ENCODE data around the gene RNF220.

The RNF220 gene

DNA sequence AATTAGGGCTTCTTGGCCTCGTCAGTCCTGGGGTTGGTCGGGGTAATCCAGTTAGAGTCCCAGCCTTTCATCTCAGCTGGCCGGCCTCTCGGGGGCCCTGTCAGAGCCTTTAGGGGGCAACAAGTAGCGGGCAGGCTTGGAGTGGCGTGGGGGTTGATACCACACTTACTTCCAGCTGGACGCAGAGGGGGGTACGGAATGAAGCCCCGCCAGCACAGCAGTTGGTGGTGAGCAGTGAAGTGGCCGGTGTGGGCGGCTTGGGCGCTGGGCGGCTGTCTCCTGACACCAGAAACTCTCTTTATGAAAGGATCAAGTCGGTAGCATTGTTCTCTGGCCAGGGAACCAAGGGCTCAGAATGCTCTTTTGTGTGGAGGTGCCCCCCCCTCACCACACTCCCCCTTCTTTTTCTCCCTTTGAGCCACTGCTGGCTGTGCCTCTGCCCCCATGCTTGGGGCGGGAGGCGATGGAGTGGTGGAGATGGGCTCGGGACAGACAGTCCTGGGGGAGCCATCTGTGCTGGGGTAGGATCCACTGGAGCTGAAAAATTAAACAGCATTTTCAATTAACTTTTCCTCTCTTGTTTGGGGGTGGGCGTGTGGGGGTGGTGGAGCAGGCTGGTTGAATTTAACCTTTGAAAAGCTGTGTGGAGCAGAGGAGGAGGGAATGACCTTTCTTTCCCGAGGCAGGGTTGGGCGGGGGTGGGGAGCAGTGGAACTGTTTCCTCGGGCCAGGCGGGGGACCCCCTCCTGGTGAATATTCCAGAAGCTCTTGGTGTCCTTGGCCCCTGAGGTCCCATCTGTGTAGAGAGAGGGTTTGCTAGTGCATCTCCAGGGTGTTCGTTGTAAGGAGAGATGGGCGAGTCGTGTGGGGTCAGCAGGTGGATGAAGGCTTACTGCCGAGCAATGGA is 102.7 kb downstream of the RNF220 start:
- 10 to 11% methylated on average over 23 to 26 of the region's 26 CpGs for WGBS, 2 experiments
- Histone ChIP-seq H3K9me3 (ENCODE audit: control insufficient read depth, low read length) (no peaks in the 10 kb centered on the region), H3K4me1 (ENCODE audit: control insufficient read depth, insufficient read depth, low read length) (peaks cover 43% of the 10 kb centered on the region), H3K27me3 (ENCODE audit: control insufficient read depth, insufficient read depth, low read length, poor library complexity, severe bottlenecking) (peaks cover 99% of the 10 kb centered on the region), H3K36me3 (ENCODE audit: control insufficient read depth, insufficient read depth, low read length) (no peaks in the 10 kb centered on the region), H3K27ac (ENCODE audit: insufficient read depth, low read depth, low read length, poor library complexity, severe bottlenecking) (no peak overlapping the region), H3K4me3 (ENCODE audit: insufficient read depth, low read depth, low read length) (no peak overlapping the region)

DNA sequence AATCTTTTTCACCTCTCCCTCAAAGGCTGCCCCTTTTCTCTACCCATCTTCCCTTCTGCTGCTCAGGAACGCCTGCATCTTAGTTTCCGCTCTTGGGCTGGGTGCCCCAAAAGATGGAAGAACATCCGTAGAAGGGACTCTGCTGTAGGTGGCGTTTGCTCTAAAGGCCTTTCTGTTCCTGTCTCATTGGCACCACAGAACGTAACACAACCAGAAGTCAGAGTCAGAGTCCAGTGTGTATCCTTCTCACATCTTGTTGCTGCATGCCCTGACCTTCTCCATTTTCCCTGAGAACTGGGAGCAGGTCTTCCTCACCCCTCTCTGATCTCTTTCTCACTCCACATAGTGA is 103.3 kb downstream of the RNF220 start:
- Histone ChIP-seq H3K27me3 (ENCODE audit: control insufficient read depth, insufficient read depth, low read length, poor library complexity, severe bottlenecking) (peaks cover 99% of the 10 kb centered on the region), H3K27ac (ENCODE audit: insufficient read depth, low read depth, low read length, poor library complexity, severe bottlenecking) (no peak overlapping the region), H3K4me1 (ENCODE audit: control insufficient read depth, insufficient read depth, low read length) (peaks cover 43% of the 10 kb centered on the region), H3K36me3 (ENCODE audit: control insufficient read depth, insufficient read depth, low read length) (no peaks in the 10 kb centered on the region), H3K4me3 (ENCODE audit: insufficient read depth, low read depth, low read length) (no peak overlapping the region), H3K9me3 (ENCODE audit: control insufficient read depth, low read length) (no peaks in the 10 kb centered on the region)
- 82% methylated on average over 5 of the region's 5 CpGs for WGBS, 2 experiments

DNA sequence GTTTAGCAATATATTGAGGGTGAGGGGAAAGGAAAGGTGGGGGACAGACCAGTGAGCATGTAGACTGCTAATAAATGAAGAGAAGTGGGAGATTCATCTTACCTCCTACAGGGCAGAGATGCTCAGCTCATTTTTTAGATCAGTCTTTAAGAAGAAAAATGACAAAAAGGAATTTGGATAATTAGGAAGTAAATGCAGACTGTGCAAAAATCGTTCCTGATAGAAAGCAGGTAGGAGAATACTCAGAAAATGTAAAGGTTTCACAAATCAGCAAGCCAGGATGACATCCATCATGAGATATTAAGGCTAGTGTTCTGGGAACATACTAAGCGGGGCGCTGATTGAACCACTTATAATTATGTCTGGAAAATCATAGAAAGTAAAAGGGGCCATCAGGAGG is 106.3 kb downstream of the RNF220 start:
- Histone ChIP-seq H3K9me3 (ENCODE audit: control insufficient read depth, low read length) (no peaks in the 10 kb centered on the region), H3K36me3 (ENCODE audit: control insufficient read depth, insufficient read depth, low read length) (no peaks in the 10 kb centered on the region), H3K27ac (ENCODE audit: insufficient read depth, low read depth, low read length, poor library complexity, severe bottlenecking) (no peak overlapping the region), H3K4me1 (ENCODE audit: control insufficient read depth, insufficient read depth, low read length) (peaks cover 35% of the 10 kb centered on the region), H3K4me3 (ENCODE audit: insufficient read depth, low read depth, low read length) (no peak overlapping the region), H3K27me3 (ENCODE audit: control insufficient read depth, insufficient read depth, low read length, poor library complexity, severe bottlenecking) (peaks cover 99% of the 10 kb centered on the region)
- WGBS, 2 experiments: 96 to 98% methylated on average over 3 of the region's 3 CpGs

DNA sequence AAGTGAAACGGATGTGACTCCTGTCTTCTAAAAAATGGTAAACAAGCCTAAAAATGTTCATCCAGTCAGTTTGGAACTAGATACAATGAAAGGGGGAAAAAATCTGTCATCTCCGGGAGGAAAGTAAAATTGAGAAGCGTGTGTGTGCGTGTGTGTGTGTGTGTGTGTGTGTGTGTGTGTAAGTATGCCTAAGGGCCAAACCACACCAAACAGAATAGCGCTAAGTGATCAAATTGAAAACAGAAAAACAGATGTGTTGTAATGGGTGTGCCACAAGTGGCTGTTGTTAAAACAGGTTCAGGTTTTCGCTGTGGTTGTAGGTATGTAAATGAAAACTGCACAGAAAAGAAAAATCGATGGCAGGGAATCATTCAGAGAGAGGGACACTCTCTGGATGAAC is 106.7 kb downstream of the RNF220 start:
- Histone ChIP-seq H3K36me3 (ENCODE audit: control insufficient read depth, insufficient read depth, low read length) (no peaks in the 10 kb centered on the region), H3K27me3 (ENCODE audit: control insufficient read depth, insufficient read depth, low read length, poor library complexity, severe bottlenecking) (peaks cover 99% of the 10 kb centered on the region), H3K4me1 (ENCODE audit: control insufficient read depth, insufficient read depth, low read length) (peaks cover 31% of the 10 kb centered on the region), H3K9me3 (ENCODE audit: control insufficient read depth, low read length) (no peaks in the 10 kb centered on the region), H3K4me3 (ENCODE audit: insufficient read depth, low read depth, low read length) (no peak overlapping the region), H3K27ac (ENCODE audit: insufficient read depth, low read depth, low read length, poor library complexity, severe bottlenecking) (no peak overlapping the region)
- 90 to 93% methylated on average over 7 of the region's 7 CpGs for WGBS, 2 experiments

DNA sequence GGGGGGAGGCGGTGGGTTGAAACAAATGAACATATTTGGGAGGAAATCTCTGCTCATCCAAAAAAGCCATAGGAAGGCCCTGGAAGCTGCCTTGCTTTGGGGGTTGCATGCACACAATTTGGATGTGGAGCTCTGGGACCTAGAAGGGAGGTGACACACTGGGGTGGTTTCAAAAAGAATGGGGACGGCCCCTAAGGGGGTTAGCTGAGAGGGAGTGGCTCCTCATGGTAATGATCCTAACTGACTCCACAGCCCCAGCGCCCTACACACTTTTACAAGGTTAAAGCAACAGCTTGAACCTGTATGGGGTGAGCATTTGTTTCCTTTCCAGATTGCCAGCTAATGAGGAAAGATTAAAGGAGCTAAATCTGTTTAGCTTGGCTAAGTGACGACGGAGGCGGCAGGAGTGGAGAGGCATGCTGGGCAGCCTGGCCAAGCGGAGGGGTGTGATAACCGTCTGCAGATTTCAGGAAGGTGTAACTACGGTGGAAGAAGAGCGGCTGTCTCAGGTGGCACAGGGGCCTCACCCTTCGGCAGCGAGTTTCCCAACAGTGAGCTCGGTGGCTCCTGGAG is 107.3 kb downstream of the RNF220 start:
- Histone ChIP-seq H3K9me3 (ENCODE audit: control insufficient read depth, low read length) (no peaks in the 10 kb centered on the region), H3K4me1 (ENCODE audit: control insufficient read depth, insufficient read depth, low read length) (peaks cover 26% of the 10 kb centered on the region), H3K36me3 (ENCODE audit: control insufficient read depth, insufficient read depth, low read length) (no peaks in the 10 kb centered on the region), H3K4me3 (ENCODE audit: insufficient read depth, low read depth, low read length) (no peak overlapping the region), H3K27me3 (ENCODE audit: control insufficient read depth, insufficient read depth, low read length, poor library complexity, severe bottlenecking) (peaks cover 99% of the 10 kb centered on the region), H3K27ac (ENCODE audit: insufficient read depth, low read depth, low read length, poor library complexity, severe bottlenecking) (no peak overlapping the region)
- 83% methylated on average over 12 to 13 of the region's 13 CpGs for WGBS, 2 experiments

DNA sequence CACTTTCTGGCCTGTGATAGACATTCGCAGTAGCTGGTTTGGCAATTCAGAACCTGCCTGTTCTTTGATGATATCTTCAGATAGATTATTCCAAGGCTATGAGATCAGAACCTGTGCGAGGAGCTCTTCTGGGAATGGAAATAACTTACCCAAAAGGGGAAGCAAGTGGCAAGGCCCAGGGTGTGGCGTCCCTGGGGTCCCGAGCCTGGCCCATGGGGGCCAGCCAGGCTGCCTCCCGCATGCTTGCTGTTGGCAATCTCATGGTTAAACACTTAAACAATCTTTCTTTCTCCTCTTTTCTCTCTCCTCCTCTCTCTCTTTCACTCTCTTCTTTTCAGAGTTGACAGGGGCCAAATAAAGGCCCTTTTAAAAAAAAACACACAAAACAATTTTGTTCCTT is 108.1 kb downstream of the RNF220 start:
- H3K27me3 ChIP-seq (ENCODE audit: control insufficient read depth, insufficient read depth, low read length, poor library complexity, severe bottlenecking): peaks cover 92% of the 10 kb centered on the region
- no peak overlapping the region for H3K4me3 ChIP-seq (ENCODE audit: insufficient read depth, low read depth, low read length)
- 93 to 96% methylated on average over 5 of the region's 5 CpGs for whole genome bisulfite sequencing, 2 experiments
- no peak overlapping the region for H3K27ac ChIP-seq (ENCODE audit: insufficient read depth, low read depth, low read length, poor library complexity, severe bottlenecking)
- no peaks in the 10 kb centered on the region for H3K9me3 ChIP-seq (ENCODE audit: control insufficient read depth, low read length)
- no peaks in the 10 kb centered on the region for H3K36me3 ChIP-seq (ENCODE audit: control insufficient read depth, insufficient read depth, low read length)
- peaks cover 19% of the 10 kb centered on the region for H3K4me1 ChIP-seq (ENCODE audit: control insufficient read depth, insufficient read depth, low read length)

DNA sequence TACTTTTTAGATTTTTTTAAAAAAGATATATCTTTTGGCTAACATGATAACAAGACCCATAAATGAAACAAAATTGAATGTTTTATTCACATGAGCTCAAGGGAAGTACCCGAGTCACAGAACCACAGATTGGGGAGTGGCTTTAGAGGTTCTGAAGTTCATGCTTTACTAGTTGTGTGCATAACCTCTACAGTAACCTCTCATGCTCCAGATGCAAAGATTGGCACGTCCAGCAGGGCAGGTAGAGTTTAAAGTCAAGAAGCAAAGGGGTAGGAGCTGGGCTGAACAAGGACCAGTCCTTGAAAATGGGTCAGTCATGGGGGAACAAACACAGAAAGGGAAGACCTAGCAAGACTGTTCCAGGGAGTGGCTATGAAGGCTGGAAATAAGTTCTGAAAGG is 109.6 kb downstream of the RNF220 start:
- WGBS, 2 experiments: 92 to 100% methylated on average over 2 of the region's 2 CpGs
- Histone ChIP-seq H3K4me3 (ENCODE audit: insufficient read depth, low read depth, low read length) (no peak overlapping the region), H3K27ac (ENCODE audit: insufficient read depth, low read depth, low read length, poor library complexity, severe bottlenecking) (no peak overlapping the region), H3K9me3 (ENCODE audit: control insufficient read depth, low read length) (no peaks in the 10 kb centered on the region), H3K36me3 (ENCODE audit: control insufficient read depth, insufficient read depth, low read length) (no peaks in the 10 kb centered on the region), H3K4me1 (ENCODE audit: control insufficient read depth, insufficient read depth, low read length) (peaks cover 17% of the 10 kb centered on the region), H3K27me3 (ENCODE audit: control insufficient read depth, insufficient read depth, low read length, poor library complexity, severe bottlenecking) (peaks cover 87% of the 10 kb centered on the region)

DNA sequence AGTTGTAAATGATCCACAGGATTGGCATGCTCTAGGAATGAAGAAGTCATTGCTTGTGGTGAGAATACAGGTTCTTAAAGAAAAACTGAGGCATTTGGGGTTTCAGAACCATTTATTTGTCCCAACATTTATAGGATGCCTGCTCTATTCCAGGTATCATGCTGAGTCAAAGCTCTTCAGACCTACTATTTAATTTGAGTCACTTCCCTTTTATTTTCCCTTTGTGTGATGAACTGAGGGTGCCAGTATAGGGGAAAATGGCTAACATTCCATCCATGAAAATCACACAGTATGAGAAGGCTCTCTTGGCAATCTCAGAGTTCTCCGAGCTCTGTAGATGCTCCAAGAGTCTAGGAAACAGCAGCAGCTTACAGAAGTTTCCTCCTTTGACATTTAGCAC is 110.4 kb downstream of the RNF220 start:
- Histone ChIP-seq H3K27me3 (ENCODE audit: control insufficient read depth, insufficient read depth, low read length, poor library complexity, severe bottlenecking) (peaks cover 81% of the 10 kb centered on the region), H3K4me3 (ENCODE audit: insufficient read depth, low read depth, low read length) (no peak overlapping the region), H3K4me1 (ENCODE audit: control insufficient read depth, insufficient read depth, low read length) (peaks cover 17% of the 10 kb centered on the region), H3K27ac (ENCODE audit: insufficient read depth, low read depth, low read length, poor library complexity, severe bottlenecking) (no peak overlapping the region), H3K9me3 (ENCODE audit: control insufficient read depth, low read length) (no peaks in the 10 kb centered on the region), H3K36me3 (ENCODE audit: control insufficient read depth, insufficient read depth, low read length) (no peaks in the 10 kb centered on the region)
- 89 to 95% methylated on average over 1 of the region's 1 CpG for WGBS, 2 experiments

DNA sequence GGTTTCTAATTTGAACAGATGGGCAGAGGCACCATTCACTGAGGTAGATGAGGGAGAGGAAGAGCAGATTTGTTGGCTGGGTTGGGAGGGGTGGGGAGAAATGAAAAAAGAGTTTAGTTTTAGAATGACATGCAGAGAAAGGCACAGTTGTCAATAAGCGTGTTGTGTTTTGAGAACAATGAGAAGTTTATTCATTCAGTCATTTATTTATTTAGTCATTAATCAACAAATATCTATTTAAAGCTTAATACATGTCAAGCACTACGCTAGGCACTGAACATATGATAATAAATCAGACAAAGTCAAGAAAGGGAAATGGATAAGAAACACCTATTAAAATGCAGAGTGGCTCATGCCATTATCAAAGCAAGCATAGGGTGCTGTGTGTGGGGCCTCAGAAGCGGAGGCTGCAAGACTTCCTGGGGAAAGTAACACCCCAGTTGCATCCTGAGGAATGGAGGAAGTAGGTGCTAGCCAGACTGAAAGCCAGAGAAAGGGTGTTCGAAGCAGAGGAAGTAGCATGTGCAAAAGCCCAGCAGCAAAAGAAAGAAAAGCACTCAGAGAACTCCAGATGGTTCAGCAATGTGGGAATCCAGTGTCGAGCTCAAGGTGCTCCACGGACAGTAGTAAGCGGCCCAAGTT is 114.1 kb downstream of the RNF220 start:
- Histone ChIP-seq H3K4me1 (ENCODE audit: control insufficient read depth, insufficient read depth, low read length) (peaks cover 6% of the 10 kb centered on the region), H3K27me3 (ENCODE audit: control insufficient read depth, insufficient read depth, low read length, poor library complexity, severe bottlenecking) (peaks cover 80% of the 10 kb centered on the region), H3K27ac (ENCODE audit: insufficient read depth, low read depth, low read length, poor library complexity, severe bottlenecking) (no peak overlapping the region), H3K9me3 (ENCODE audit: control insufficient read depth, low read length) (no peaks in the 10 kb centered on the region), H3K4me3 (ENCODE audit: insufficient read depth, low read depth, low read length) (no peak overlapping the region), H3K36me3 (ENCODE audit: control insufficient read depth, insufficient read depth, low read length) (no peaks in the 10 kb centered on the region)
- 92% methylated on average over 7 of the region's 7 CpGs for WGBS, 2 experiments

DNA sequence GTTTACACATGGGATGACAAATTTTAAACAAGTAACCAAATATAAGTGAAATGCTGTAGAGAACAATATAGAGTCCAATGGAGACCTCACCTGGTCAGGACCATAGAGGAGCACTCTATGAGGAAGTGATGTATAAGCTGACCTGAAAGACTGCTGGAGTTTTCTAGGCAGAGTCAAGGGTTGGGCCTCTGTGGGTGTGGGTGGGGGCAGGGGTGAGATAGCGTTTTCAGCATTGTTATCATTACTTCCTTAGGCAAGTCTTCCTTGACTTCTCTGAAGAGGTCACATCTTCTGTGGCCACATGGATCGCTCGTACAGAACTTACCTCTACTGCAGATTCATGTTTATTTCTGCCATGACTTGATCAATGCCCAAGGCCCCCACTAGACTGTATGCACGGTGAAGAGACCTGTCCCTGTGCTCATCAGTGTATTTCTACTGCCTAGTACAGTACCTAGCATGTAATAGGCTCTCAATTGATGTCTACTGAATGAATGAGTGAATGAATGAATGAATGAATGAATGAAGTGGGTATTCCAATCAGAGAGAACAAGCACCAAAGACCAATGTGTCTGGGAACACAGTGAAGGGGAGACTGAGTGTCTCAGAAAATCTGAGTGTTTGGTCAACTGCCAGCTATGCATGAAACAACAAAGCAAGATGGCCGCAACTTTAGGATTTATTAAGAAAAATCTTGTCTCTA is 116.5 kb downstream of the RNF220 start:
- Histone ChIP-seq H3K27me3 (ENCODE audit: control insufficient read depth, insufficient read depth, low read length, poor library complexity, severe bottlenecking) (peaks cover 80% of the 10 kb centered on the region), H3K4me1 (ENCODE audit: control insufficient read depth, insufficient read depth, low read length) (peaks cover 21% of the 10 kb centered on the region), H3K9me3 (ENCODE audit: control insufficient read depth, low read length) (no peaks in the 10 kb centered on the region), H3K36me3 (ENCODE audit: control insufficient read depth, insufficient read depth, low read length) (no peaks in the 10 kb centered on the region), H3K27ac (ENCODE audit: insufficient read depth, low read depth, low read length, poor library complexity, severe bottlenecking) (no peak overlapping the region), H3K4me3 (ENCODE audit: insufficient read depth, low read depth, low read length) (no peak overlapping the region)
- 90 to 97% methylated on average over 5 of the region's 5 CpGs for WGBS, 2 experiments

Measured in ectodermal cell (in vitro differentiated cells).